Stimulated activated CD8-positive, alpha-beta memory T cell treated with anti-CD3 and anti-CD28 coated beads, Interleukin-15, amount 100 ng/mL, for 4 hours (primary cell): Measurements from ENCODE around the gene COMMD7.
"Not testable (repeated sequence)": the region's sequence is repeated elsewhere in the genome, so short reads cannot be mapped to it uniquely, and the experiment has no call there.

Experiments
- DNase-seq, 2 donors: peaks; one replicate each; pipeline ENCODE4 v3.0.0-alpha.2; 2020; ENCODE audit warnings: low read depth in 2 of 2

The COMMD7 gene

GRCh38 chr20:32765230-32765875, 22.1 kb upstream of the COMMD7 start:
- not testable (repeated sequence) for DNase-seq

DNA sequence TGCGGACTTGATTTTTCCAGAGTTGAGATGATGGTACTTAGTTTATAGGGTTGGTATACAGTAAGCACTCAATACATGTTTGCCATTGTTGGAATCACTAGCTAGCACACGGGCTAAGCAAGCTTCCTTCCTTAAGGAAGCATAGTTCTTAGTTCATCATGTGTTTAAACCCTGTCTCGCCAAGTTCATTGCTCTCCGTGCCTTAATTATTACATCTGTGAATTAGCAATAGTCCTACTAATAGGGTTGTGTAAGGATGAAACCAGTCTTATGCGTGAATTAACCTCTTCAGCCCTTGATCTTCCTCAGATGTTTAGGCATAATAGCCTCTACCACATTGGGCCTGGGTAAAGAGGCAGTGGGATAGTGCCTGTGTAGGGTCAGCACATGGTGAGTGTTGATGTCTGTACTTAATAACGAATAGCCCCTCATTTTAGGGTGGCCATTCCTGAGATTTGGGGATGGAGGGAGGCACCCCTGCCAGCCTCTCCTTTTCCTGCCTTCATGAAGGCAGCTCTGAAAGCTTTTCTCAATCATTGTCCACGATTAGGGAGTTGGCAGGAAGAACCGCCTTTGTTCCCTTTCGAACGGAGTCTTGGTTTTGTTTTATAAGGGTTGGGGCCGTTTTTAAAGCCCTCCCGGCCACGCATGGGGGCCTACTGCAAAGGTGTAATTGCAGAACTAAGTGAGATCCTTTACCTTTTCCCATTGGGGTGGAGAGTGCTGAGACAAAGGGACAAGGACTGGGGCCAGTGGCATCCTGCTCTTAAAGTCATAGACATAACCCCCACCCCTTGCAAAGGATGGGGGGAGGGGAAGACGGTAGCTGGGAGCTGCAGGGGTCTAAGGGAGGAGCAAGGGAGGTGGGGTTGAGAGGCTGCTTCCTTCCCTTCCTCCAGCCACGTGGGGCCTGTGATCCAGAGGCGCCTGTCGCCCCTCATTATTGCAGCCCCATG, 21.0 kb upstream of the COMMD7 start:
- no peak for DNase-seq

DNA sequence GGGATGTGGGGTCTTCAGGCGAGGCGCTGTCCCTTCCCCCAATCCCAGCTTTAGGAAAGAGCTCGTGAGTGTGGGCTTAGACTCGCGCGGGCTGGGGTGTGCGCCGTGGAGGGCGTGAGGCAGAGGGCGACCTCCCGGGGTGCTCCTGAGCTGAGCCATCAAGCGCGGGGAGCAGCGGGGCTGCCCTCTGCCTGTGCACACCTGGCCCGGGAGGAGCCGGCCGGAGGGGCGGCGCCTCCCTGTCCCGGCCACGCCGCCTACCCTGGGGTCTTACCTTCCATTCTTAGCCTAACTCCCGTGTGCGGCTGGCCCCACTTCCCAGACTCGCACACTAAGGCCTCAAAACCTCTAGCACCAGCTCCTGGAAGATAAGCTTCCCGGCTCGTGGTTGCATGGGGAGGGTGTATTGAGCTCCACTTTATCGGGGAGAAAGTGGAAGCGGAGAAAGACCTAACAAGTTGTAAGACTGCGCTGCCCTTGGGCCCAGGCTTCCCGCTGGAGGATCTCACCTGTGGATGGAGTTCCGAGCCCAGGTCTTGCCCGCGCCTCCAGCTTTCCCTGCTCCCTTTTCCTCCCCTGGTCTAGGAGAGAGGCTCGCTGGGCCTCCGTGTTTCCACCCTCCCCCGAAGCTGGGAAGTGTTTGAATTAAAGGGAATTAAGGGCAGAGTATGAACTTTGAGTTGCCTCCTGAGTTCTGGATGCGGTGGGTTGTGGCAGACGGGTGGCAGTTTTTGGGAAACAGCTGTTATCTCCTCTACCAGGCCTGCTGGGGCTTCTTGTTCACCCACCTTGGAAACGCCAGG, 20.1 kb upstream of the COMMD7 start:
- no peak for DNase-seq

DNA sequence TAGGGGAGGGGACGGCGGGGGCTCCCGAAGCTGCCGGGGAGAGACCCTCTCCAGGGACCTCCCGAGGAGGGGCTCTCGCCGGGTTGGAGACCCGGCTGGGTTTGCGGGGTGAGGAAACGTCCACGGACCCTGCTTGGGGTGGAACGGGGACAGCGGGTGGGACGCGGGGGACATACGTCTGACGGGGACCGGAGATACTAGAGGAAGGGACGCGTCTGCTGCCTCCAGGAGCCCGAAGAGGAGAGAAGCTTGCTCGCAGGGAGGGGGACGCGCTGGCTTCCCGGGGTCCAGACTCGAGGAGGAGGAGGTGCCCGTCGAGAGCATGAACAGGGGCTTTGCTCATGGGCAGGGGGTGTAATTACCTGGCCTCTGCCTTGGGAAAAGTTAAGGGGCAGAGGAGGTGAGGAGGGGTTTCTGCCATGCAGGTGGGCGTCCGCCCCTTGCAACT, 19.5 kb upstream of the COMMD7 start:
- no peak for DNase-seq

DNA sequence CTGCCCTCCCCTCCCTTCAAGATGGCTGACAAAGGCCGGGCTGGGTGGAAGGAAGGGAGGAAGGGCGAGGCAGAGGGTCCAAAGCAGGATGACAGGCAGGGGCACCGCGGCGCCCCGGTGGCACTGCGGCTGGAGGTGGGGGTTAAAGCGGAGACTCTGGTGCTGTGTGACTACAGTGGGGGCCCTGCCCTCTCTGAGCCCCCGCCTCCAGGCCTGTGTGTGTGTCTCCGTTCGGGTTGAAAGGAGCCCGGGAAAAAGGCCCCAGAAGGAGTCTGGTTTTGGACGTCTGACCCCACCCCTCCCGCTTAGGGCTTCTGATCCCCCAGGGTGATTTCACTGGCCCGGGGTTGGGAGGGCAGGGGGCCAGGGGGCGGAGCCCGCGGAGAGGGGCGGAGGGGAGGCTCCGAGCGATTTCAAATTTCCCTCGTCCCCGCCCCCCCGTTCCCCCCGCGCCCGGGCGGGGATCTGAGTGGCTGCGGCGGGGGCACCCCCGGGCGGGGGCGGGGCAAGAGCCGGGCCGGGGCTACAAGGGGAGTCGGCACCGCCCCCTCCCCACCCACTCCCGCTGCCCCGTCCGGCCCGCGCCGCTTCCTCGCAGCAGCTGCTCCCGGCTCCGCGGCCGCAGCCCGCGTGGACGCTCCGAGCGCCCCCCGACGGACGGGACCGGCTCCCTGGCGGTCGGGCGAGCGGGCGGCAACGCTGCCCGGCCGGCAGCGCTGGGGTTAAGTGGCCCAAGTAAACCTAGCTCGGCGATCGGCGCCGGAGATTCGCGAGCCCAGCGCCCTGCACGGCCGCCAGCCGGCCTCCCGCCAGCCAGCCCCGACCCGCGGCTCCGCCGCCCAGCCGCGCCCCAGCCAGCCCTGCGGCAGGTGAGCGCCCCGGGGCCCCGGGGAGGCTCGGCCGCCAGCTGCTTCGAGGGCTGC, 18.8 kb upstream of the COMMD7 start, which contains the start of gene DNMT3B:
Gene DNMT3B (plus strand): TSS at position 555 of the 923 bp plus-strand sequence. CDS start 17,939 bp downstream, outside the sequence.
- DNase-seq: peak; percentile 45 to 59

- no peak for DNase-seq
These were observed 18.2 kb upstream of the COMMD7 start for GRCh38 chr20:32761417-32761830.

DNA sequence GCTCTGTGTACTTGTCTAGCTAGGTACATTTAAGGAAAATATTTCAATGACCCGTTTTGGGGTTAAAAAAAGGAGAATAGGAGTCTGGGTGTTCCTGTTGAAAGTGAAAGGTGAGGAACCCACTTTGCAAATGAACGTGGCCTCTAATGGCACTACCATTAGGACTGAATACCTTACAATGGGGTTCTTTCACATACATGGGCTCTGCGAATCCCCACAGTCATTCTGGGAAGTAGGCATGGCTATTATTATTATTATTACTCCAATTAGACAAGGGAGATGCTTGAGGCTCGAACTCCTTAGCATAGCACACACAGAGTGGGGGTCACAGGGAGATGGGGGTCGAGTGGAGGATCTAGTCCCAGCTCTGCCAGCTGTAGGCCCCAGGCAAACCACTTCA, 12.9 kb upstream of the COMMD7 start:
- no peak for DNase-seq

GRCh38 chr20:32753731-32754130, 10.5 kb upstream of the COMMD7 start:
- DNase-seq: no peak

DNA sequence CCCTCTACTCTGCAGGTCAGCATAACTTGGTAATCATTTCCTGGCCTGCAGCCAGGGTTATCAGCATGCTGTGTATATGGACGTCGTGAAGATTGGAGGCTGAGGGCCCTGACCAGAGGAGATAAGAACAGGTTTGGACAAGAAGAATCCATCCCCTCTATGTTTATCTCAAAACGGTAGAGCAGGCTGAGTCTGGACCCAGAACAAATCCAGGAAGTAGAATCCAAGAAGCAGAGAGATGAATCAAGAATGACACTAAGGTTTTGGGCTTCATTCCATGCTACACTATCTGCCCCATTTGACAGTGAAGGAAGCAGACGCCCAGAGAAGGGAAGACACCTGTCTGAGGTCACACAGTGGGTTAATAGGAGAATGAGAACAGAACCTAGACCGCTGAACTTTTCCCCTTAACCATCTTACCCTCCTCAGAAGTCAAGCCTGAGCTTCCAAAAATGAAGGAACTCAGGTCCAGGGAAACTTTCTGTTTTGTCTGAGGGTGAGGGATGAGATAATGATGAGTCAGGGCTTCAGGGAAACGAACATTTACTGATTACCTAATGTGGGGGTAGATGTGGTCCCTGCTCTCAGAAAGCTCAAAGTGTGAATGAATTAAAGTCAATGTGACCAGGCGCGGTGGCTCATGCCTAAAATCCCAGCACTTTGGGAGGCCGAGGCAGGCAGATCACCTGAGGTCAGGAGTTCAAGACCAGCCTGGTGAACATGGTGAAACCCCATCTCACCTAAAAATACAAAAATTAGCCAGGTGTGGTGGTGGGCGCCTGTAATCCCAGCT, 9.4 kb upstream of the COMMD7 start:
- no peak for DNase-seq

DNA sequence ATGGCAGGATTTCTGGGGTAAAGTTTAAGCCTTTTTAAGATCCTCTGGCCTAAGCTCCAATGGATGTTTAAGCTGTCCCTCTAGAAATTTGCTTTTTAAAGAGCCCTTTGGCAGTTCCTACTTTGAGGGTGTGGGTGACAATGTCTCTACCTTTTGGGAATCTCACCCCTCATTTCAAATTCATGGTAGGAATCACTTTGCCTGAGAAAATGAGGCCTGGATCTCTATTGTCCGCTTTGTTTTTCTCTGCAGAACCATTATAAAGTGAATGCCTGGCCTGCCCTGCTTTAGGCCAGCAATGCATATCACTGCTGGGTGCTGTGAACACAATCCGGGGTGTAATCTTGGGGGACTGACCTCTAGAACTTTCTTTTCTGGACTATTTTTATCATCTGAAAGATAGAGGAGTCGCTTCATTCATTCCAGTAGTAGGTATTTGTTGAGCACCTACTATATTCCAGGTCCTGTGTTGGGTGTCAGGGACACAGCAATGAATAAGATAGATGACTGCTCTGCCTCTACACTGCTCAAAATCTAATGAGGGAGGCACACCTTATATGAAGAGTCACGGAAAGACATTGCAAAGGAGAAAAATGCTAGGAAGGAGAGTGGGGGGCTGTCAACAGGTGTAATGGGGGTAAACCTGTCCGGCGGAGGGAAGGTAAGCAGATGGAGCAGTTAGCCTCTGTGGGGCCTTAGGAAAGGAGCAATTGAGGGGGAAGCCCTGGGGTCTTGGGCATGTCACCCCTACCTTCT, 8.6 kb upstream of the COMMD7 start:
- no peak for DNase-seq

- DNase-seq: no peak
These were observed 8.0 kb upstream of the COMMD7 start for GRCh38 chr20:32751293-32751692.

- DNase-seq: no peak
These were observed 6.8 kb upstream of the COMMD7 start for GRCh38 chr20:32749914-32750637.

- DNase-seq: no peak
These were observed 688 bp downstream of the COMMD7 start for GRCh38 chr20:32742322-32743236.

GRCh38 chr20:32741151-32741550, 2.1 kb downstream of the COMMD7 start:
- DNase-seq: no peak

DNA sequence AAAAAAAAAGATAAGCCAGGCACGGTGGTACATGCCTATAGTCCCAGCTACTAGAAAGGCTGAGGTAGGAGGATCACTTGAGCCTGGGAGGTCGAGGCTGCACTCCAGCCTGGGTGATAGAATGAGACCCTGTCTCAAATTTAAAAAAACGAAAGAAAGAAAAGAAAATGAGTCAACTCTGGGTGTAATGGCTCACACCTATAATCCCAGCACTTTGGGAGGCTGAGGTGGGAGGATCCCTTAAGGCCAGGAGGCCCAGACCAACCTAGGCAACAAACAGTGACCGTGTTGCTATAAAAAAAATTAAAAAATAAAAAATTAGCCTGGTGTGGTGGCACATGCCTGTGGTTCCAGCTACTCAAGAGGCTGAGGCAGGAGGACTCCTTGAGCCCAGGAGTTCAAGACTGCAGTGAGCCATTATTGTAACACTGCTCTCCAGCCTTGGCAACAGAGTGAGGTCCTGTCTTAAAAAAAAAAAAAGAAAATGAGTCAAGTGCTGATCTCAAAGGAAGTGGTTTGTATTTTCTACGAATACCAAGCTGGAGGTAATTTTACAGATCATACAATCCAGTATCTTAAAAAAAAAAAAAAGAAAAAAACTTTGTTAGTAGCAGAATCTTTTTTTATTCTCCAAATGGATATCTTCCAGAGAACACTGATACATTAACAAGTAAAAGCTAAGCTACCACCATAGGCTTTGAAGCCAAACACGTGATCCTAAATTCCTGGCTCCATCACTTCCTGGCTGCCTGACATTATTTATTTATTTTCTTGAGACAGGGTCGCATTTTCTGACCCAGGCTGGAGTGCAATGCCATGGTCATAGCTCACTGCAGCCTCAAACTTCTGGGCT, 5.7 kb downstream of the COMMD7 start:
- no peak for DNase-seq

DNA sequence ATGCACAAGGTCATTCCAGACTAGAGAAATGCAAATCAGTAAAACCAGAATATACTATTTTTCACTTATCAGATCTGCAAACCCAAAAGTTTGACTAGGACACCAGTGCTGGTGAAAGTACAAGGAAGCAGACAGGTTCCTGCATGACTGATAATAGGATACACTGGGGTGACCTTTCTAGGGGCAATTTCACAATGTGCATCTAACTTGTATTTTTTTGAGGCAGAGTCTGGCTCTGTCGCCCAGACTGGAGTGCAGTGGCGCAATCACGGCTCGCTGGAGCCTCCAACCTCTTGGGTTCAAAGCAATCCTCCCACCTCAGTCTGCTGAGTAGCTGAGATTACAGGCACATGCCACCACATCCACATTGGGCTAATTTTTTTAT, 11.4 kb downstream of the COMMD7 start:
- no peak for DNase-seq

DNA sequence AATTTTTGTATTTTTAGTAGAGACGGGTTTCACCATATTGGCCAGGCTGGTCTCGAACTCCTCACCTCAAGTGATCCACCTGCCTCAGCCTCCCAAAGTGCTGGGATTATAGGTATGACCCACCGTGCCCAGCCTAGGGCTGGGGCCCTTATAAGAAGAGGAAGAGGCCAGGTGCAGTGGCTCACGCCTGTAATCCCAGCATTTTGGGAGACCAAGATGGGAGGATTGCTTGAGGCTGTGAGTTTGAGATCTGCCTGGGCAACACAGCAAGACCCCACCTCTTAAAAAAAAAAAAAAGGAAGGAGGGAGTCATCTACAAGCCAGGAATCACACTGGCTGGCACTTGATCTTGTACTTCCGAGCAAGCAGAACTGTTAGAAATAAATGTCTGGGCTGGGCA, 13.9 kb downstream of the COMMD7 start:
- not testable (repeated sequence) for DNase-seq
